GM18505 (cell line): ENCODE results near the gene ROGDI.

Source experiments
- ATAC-seq: cut with Tn5 transposase; IDR thresholded peaks from one replicate; pipeline ENCODE4 v1.9.1; 2021; ENCODE audit not compliant: unreplicated experiment
- POLR2A ChIP-seq: IDR thresholded peaks from 4 replicates; pipeline ENCODE4 v1.6.1; 2011; ENCODE audit warnings: borderline replicate concordance; ENCODE audit not compliant: insufficient read depth, insufficient read length; ENCODE audit errors: extremely low read depth

ROGDI gene

DNA sequence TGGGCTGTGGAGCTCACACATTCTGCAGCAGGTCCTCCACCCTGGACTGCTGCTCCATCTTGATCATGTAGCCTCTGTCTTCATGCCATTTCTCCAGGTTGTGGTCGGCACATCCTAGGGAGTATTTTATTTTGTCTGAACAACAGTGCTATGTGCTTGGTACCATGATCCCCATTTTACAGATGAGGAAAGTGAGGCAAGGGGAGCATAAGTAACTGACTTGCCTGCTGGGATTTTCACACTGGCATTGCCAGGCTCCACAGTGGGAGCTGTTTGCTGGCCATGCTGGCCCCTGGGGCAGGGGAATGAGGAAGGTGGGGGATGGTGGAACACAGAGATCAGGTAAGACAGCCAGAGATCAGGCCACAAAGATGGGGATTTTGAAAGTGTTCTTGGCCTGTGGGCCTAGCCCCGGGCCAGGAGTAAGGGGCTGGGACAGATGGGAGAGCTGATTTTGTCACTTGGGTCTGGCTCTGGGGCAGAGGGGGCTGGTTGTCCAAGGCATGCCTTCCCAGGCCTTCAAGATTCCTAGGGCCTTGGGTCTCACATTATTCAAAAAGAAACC, 26.2 kb downstream of the ROGDI start:
- TF ChIP-seq POLR2A, result no peak
- ATAC-seq, result no peak

DNA sequence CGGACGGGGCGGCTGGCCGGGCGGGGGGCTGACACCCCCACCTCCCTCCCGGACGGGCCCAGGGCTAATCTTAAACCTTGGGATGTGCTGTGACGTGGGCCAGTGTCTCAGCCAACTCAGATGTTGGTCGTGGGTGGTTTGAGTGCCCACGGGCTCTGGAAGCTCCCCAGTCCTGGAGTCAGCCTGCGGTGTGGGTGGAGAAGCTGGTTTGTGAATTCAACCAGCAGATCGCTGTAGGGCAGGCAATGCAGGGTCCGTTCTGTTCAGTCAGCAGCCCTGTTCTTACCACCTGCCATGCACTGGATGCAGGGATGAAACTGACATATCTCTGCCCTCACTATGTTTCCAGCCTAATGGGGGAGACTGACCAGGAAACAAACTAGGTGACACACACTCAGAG, 27.4 kb downstream of the ROGDI start:
- TF ChIP-seq POLR2A, result no peak
- no peak for ATAC-seq

DNA sequence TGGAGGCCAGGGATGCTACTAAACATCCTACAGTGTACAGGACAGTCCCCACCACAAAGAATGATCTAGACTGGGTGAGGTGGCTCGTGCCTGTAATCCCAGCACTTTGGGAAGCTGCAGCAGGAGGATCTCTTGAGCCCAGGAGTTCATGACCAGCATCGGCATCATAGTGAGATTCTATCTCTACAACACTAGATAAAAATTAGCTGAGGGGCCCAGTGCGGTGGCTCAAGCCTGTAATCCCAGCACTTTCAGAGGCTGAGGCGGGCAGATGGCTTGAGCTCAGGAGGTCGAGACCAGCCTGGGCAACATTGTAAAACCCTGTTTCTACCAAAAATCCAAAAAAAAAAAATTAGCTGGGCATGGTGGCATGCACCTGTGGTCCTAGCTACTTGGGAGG, 30.1 kb downstream of the ROGDI start:
- TF ChIP-seq POLR2A, result no peak
- no peak for ATAC-seq

DNA sequence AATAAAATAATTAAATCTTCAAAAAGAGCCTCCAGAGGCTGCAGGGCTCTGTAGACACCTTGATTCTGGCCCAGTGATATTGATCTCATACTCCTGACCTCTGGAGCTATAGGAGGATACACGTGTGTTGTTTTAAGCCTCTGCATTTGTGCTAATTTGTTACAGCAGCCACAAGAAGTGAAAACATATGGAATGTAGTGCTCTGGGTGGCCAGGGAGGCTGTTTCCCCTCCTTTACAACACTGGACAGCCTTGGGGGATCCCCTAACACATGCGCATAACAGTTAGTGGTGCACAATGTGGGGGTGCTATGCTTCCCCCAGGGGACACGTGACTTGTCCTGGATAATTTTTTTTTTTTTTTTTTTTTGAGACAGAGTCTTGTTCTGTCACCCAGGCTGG, 30.8 kb downstream of the ROGDI start:
- TF ChIP-seq POLR2A, result no peak
- no peak for ATAC-seq

DNA sequence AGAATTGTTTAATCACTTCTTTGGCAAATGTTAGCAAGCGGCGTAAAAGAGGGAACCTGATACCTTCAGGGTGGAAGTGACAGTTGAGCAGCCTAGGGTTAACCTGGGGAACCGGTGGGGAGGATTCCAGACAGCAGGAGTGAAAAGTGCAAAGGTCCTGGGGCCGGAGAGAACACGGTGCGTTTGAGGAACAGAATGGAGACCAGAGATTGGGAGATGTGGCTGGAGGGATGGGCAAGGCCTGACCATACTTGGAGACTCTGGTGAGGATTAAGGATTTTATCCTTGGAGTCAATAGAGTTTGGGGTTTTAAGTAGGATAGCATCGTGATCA, 33.2 kb downstream of the ROGDI start:
- TF ChIP-seq POLR2A, result no peak
- ATAC-seq, result no peak

DNA sequence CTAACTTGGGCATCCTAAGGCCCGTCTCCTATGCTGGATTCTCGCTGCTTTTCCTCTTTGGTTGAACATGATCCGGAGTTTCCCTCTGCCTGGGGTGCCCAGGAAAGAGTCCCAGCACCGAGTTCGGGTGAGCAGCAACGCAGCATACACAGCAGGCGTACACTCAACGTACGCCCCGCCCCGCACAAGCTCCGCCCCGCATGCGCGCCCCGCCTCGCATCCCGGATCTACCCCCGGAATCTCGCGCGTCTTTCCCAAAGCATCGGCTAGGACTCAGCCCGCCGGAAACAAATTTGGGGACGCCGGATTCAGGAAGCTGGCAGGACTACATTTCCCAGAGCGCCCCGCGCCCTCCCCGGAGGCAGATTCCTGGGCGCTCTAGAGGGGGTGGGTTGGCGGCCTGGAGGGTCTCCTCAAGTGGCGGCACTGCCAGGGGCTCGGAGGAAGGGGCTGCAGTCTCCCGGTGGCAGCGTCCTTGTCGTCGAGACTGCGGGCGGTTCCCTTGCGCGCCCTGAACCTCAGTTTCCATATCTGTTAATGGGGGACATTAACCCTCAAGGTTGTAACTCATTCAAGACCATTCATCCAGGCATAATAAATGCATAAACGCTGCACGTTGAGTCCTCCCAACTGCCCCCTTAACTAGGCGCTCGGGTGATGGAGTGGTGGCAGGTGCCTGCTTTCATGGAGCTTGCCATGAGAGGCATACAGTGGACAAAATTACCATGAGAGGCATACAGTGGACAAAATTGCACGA, 33.7 kb downstream of the ROGDI start:
- peak; percentile 92 for TF ChIP-seq POLR2A
- peak; percentile 53 for ATAC-seq

DNA sequence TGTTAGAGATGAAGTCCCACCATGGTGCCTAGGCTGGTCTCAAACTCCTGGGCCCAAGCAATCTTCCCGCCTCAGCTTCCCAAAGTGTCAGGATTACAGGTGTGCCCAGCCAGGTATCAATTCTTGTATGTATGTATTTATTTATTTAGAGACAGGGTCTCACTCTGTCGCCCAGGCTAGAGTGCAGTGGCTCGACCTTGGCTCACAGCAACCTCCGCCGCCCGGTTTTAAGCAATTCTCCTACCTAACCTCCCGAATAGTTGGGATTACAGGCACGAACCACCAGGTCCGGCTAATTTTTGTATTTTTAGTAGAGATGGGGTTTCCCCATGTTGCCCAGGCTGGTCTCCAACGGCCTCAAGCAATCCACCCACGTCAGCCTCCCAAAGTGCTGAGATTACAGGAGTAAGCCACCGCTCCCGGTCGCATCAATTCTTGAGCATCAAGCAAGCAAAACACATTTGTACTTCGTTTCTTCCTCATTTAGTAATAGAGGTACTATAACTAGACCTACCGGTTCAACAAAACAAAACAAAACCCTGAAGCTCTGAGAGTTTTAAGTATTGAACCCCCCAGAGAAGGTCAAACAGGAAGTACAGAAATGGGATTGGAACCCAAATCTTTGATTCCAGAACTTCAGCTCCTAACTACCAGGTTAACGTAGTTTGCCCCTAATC, 34.4 kb downstream of the ROGDI start:
- no peak for TF ChIP-seq POLR2A
- ATAC-seq, result peak; percentile 4

DNA sequence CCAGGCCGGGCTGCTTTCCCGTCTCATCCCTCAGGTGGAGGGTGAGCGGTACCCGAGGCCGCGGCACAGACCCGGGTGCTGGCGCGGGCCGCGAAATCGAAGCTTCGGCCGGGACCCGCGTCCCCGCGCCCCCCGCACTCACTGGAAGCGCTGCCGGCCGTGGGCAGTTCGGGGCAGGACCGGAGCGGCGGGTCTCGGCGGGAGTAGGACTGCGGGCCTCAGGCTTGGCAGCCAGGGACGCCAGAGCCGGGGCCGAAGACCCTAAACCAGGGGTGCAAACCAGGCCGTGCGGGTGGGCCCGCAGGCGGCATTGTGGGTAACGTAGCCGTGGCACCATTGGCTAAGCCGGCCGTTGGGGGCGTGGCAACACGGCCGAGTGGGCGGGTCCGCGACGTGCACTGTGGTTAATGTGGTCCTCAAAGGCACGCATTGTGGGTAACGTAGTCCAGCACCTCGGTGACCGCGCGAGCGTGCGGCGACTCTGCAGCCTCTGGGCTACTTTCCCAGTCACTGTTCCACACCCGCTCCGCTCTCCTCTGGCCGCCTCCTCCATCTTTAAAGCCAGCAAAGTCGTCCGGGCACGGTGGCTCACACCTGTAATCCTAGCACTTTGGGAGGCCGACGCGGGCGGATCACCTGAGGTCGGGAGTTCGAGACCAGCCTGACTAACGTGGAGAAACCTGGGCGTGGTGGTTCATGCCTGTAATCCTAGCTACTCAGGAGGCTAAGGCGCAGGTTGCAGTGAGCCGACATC, 35.4 kb downstream of the ROGDI start, which contains the start of gene ZNF500:
Gene ZNF500 (minus strand): TSS at position 288 of the 754 bp plus-strand sequence. CDS start 1,184 bp downstream, outside the sequence.
- peak; percentile 75 for TF ChIP-seq POLR2A
- peak; percentile 85 for ATAC-seq

DNA sequence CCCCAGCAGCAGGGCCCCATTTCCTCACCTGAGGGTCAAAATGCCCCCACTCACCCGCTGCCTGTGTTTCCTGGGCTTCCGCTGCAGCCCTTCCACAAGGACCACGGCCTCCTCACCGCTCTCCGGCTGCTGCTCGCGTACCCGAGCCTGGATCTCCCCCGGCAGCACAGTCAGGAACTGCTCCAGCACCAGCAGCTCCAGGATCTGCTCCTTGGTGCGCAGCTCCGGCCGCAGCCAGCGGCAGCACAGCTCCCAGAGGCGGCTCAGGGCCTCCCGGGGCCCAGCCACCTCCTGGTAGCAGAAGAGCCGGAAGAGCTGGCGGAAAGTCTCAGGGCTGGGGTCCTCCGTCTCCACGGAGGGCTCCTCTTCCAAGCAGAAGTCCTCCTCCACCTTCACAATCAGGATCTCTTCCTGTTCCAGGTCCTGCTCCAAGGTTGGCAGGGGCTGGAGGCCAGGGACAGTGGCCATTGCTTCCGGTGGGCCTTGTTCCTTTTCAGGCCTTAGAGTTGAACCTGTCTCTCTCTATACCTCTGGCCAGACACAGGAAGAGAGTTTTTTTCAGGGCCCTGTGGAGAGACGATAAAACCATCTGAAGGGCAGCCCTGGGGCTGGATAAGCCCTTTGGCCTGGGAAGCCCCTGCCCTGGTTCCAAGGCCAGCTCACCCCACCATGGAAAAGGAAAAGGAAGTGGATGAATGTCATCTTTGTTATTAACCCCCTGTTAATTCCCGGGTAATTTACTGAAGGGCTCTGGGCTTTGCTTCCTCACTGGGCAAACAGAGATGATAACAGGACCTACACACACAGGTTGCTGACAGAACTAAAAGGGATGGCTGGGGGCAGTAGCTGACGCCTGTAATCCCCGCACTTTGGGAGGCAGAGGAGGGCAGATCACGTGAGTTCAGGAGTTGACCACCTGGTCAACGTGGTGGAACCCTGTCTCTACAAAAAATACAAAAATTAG, 36.6 kb downstream of the ROGDI start:
- no peak for TF ChIP-seq POLR2A
- no peak for ATAC-seq

DNA sequence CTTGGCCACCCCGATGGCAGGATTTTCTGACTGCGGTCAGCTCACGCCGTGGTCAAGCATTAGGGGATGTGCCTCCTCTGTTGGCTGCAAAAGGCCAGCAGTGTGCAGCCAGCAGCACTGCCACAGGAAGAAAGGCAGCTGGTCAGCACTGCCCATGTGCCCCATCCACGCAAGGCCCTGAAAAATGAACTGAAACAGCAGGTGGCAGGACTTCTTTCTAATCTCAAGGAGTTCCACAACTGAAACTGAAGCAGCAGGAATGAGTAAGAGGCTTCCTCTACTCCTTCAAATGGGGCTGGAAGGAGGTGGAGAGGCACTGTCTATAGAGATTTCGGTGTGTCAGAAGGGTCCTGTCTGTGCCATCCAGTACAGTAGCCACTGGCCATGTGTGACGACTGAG, 38.6 kb downstream of the ROGDI start:
- TF ChIP-seq POLR2A, result no peak
- no peak for ATAC-seq

DNA sequence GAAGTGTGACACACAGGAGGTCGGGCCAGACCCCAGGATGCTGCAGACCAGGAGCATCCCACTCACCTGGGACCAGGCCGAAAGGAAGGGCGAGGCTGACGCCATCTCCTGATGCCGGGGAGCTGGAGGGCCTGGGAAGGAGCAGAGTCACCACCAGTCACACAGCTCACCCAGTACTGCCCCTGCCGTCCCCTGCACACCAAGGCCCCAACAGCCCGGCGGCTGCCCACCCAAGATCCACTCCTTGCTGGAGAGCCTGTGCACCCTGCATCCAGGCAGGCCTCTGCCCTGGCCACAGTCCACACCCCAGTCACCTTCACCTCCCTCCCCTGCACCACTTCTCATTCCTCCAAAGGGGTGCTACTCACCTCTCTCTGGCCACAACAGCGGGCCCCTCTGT, 40.2 kb downstream of the ROGDI start:
- no peak for ATAC-seq
- no peak for TF ChIP-seq POLR2A

DNA sequence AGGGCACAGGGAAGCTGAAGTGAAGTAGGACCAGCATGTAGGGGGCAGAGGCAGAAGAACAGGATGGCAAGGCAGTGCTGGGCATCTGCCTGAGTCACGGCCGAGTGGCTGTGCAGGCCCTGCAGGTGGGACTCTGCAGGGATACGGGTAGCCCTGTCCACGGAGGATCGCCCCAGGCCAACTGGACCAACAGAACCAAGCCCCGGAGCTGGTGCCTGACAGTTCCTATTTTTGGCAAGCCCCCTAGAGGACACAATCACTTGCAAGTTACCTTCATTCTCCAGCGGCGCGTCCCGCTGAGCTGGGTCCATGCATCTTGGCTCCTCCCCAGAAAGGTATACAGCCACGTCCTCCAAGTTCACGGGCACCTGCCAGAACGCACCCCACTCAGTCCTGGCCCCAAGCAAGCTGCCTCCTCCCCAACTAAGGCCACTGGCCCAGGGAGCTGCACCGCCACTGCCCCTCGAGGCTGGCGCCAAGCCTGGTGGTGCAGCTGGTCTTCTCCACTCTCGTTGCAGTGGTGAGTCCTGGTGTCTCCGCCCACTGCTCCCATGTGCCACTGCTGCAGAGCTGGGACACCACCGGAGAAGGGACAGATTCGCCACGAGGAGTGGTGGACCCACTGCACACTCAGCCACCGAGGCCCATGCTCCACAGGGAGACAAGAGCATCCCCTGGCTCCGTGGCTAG, 42.1 kb downstream of the ROGDI start:
- no peak for TF ChIP-seq POLR2A
- no peak for ATAC-seq
